ENCODE measurements around the gene FANCI. TPM values are rescaled to one million over a fixed set of nuclear protein-coding genes. Genes with fewer than 3 reads are reported as not detected.
A peak's percentile ranks its signal among the peaks of the same experiment; 100 is the strongest.

The FANCI gene
- total and polyA plus RNA-seq, 2 of the 4 experiments (the other 2 are of a cell fraction), result 13.2 to 34.2 TPM

DNA sequence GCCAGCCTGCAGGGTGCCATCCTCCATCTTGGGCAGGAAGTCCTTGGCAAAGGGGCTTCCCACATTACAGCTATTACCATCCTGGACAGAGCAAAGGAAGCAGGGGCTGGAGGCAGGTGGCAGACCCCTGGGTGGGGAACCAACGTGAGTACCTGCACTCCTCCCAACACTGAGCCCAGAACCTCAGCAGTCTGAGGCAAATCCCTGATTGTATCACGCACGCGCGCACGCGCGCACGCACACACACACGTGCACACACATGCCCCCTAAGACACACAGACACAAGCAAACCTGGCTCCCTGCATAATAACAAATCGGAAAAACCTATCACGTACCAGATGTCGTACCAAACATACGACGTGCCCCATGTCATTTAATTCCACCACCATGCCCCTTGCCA lies 79.0 kb downstream of the FANCI start:
- TF ChIP-seq, protein P1, sequence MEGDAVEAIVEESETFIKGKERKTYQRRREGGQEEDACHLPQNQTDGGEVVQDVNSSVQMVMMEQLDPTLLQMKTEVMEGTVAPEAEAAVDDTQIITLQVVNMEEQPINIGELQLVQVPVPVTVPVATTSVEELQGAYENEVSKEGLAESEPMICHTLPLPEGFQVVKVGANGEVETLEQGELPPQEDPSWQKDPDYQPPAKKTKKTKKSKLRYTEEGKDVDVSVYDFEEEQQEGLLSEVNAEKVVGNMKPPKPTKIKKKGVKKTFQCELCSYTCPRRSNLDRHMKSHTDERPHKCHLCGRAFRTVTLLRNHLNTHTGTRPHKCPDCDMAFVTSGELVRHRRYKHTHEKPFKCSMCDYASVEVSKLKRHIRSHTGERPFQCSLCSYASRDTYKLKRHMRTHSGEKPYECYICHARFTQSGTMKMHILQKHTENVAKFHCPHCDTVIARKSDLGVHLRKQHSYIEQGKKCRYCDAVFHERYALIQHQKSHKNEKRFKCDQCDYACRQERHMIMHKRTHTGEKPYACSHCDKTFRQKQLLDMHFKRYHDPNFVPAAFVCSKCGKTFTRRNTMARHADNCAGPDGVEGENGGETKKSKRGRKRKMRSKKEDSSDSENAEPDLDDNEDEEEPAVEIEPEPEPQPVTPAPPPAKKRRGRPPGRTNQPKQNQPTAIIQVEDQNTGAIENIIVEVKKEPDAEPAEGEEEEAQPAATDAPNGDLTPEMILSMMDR (conservative IDR thresholded peaks at IDR 0.05; ENCODE audit: low read depth, low read length), result no peak
- TF ChIP-seq POLR2A (IDR thresholded peaks at IDR 0.05; ENCODE audit: low read depth, low read length), result no peak
- TF ChIP-seq, protein P2, sequence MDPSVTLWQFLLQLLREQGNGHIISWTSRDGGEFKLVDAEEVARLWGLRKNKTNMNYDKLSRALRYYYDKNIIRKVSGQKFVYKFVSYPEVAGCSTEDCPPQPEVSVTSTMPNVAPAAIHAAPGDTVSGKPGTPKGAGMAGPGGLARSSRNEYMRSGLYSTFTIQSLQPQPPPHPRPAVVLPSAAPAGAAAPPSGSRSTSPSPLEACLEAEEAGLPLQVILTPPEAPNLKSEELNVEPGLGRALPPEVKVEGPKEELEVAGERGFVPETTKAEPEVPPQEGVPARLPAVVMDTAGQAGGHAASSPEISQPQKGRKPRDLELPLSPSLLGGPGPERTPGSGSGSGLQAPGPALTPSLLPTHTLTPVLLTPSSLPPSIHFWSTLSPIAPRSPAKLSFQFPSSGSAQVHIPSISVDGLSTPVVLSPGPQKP (IDR thresholded peaks at IDR 0.05; ENCODE audit: borderline replicate concordance, low read depth, low read length), result no peak
- TF ChIP-seq MAFK (IDR thresholded peaks at IDR 0.05; ENCODE audit: low read depth, low read length), result no peak
- no peak for TF ChIP-seq CEBPB (IDR thresholded peaks at IDR 0.05; ENCODE audit: low read depth, low read length)
- no peak for TF ChIP-seq CHD1 (IDR thresholded peaks at IDR 0.05; ENCODE audit: low read depth, low read length)
- no peak for TF ChIP-seq MAZ (IDR thresholded peaks at IDR 0.05; ENCODE audit: borderline replicate concordance, low read depth, low read length)
- TF ChIP-seq MXI1 (IDR thresholded peaks at IDR 0.05; ENCODE audit: borderline replicate concordance, low read depth, low read length), result no peak
- TF ChIP-seq BHLHE40 (IDR thresholded peaks at IDR 0.05; ENCODE audit: low read depth, low read length), result no peak
- Histone ChIP-seq H3K18ac (ENCODE audit: low read depth, low read length) (no peak overlapping the region), H3K79me1 (ENCODE audit: low read depth in 1 of 2, low read length in 2 of 2) (peaks cover 29 to 74% of the 10 kb centered on the region in 2 experiments), H3K23ac (ENCODE audit: low read depth, low read length) (no peak overlapping the region), H3K9me1 (ENCODE audit: insufficient read depth, low read length) (peaks cover 7% of the 10 kb centered on the region), H3K14ac (replicated peaks; ENCODE audit: low read depth, low read length) (no peak overlapping the region), H2AK5ac (ENCODE audit: low read depth, low read length) (no peak overlapping the region), H3K4me2 (ENCODE audit: low read depth, low read length) (no peak overlapping the region), H2AFZ (replicated peaks; ENCODE audit: low read length, poor library complexity) (no peak overlapping the region), H2BK5ac (ENCODE audit: low read depth, low read length, poor library complexity, severe bottlenecking) (no peak overlapping the region), H3K4me1 (ENCODE audit: control insufficient read depth, insufficient read depth, low read length) (no peaks in the 10 kb centered on the region), H2BK15ac (ENCODE audit: low read depth, low read length) (no peak overlapping the region), H2AK9ac (replicated peaks; ENCODE audit: low read depth, low read length, poor library complexity) (peak overlapping the region; percentile 57), H4K8ac (ENCODE audit: low read depth in 2 of 2, low read length in 2 of 2) (no peak overlapping the region), H3K56ac (ENCODE audit: extremely low read depth, insufficient read depth, low read length) (no peak overlapping the region), H3K27ac (ENCODE audit: insufficient read depth, low read length) (no peak overlapping the region), H3K27me3 (ENCODE audit: control insufficient read depth, insufficient read depth, low read length) (no peaks in the 10 kb centered on the region), H2BK20ac (ENCODE audit: low read depth, low read length) (no peak overlapping the region), H3K4me3 (ENCODE audit: insufficient read depth, low read depth, low read length) (no peak overlapping the region), H2BK120ac (ENCODE audit: low read depth, low read length) (no peak overlapping the region), H4K20me1 (ENCODE audit: insufficient read depth, low read length) (peaks cover 36% of the 10 kb centered on the region), H3K36me3 (ENCODE audit: control insufficient read depth, insufficient read depth, low read length) (peaks cover 93% of the 10 kb centered on the region), H3K4ac (ENCODE audit: low read depth, low read length) (no peak overlapping the region), H4K91ac (ENCODE audit: insufficient read depth, low read depth, low read length) (no peak overlapping the region), H3K9me3 (ENCODE audit: control insufficient read depth, insufficient read depth, low read length) (no peaks in the 10 kb centered on the region), H3K9ac (ENCODE audit: low read depth, low read length) (no peak overlapping the region), H4K5ac (ENCODE audit: low read depth, low read length) (no peak overlapping the region)
- intact Hi-C loops (cut with micrococcal nuclease) (no loop called here), in situ Hi-C loops (cut with MboI; ENCODE audit: low sequenced_read_pairs) (no loop called here), dilution Hi-C loops (cut with HindIII; ENCODE audit: low sequenced_read_pairs, unreplicated experiment) (no loop called here)
- CTCF ChIA-PET, result interaction anchor here (1.6 kb wide), 1 partner anchor 9 kb away, joined by 4 read pairs; no protein-coding TSS in a partner anchor
- DNase-seq, result no peak
- WGBS, 2 experiments (ENCODE audit: extremely low coverage in 2 of 2, insufficient read length in 1 of 2), result 90% methylated on average over 15 of the region's 15 CpGs; no CpG with 5 or more reads in 1 of the 2 experiments
- POLR2A ChIA-PET (ENCODE audit: unreplicated experiment), result no interaction called here
- ATAC-seq (ENCODE audit: low read depth), result no peak
- no TSS peak for BruUV-seq (replicated peaks)
